Stimulated activated CD8-positive, alpha-beta memory T cell treated with anti-CD3 and anti-CD28 coated beads, Interleukin-15, amount 100 ng/mL, for 1 hour (primary cell): ENCODE measurements around the gene B3GAT1.
"Not testable (repeated sequence)": the region's sequence is repeated elsewhere in the genome, so short reads cannot be mapped to it uniquely, and the experiment has no call there.

Source experiments
- DNase-seq: peaks from one replicate; pipeline ENCODE4 v3.0.0-alpha.2; 2020; ENCODE audit warnings: low read depth

B3GAT1 gene

GRCh38 chr11:134412203-134413042 is at the start of gene B3GAT1:
TSS of gene B3GAT1 (minus strand) at chr11:134412242. CDS start at chr11:134387659, 24,583 bp downstream.
- no peak for DNase-seq

- DNase-seq: no peak
These were observed 49.6 kb upstream of the B3GAT1 start for GRCh38 chr11:134461621-134462020.

GRCh38 chr11:134460881-134461280 is 48.8 kb upstream of the B3GAT1 start:
- no peak for DNase-seq

GRCh38 chr11:134460062-134460561 is 48.1 kb upstream of the B3GAT1 start:
- no peak for DNase-seq

- DNase-seq: no peak
These were observed 47.4 kb upstream of the B3GAT1 start for GRCh38 chr11:134459246-134460061.

- DNase-seq: not testable (repeated sequence)
These were observed 45.5 kb upstream of the B3GAT1 start for GRCh38 chr11:134457411-134458007.

- DNase-seq: no peak
These were observed 43.5 kb upstream of the B3GAT1 start for GRCh38 chr11:134455516-134455915.

GRCh38 chr11:134454146-134454690 is 42.2 kb upstream of the B3GAT1 start:
- no peak for DNase-seq

- DNase-seq: no peak
These were observed 41.4 kb upstream of the B3GAT1 start for GRCh38 chr11:134453441-134453840.

- no peak for DNase-seq
These were observed 40.8 kb upstream of the B3GAT1 start for GRCh38 chr11:134452838-134453155.

GRCh38 chr11:134452026-134452837 is 40.2 kb upstream of the B3GAT1 start:
- no peak for DNase-seq

- DNase-seq: no peak
These were observed 38.1 kb upstream of the B3GAT1 start for GRCh38 chr11:134450186-134450585.

- DNase-seq: no peak
These were observed 37.7 kb upstream of the B3GAT1 start for GRCh38 chr11:134449713-134450112.

- no peak for DNase-seq
These were observed 37.0 kb upstream of the B3GAT1 start for GRCh38 chr11:134449051-134449450.

GRCh38 chr11:134447696-134448095 is 35.7 kb upstream of the B3GAT1 start:
- no peak for DNase-seq

GRCh38 chr11:134445601-134446325 is 33.7 kb upstream of the B3GAT1 start:
- no peak for DNase-seq

- not testable (repeated sequence) for DNase-seq
These were observed 32.4 kb upstream of the B3GAT1 start for GRCh38 chr11:134444160-134445108.

- no peak for DNase-seq
These were observed 31.2 kb upstream of the B3GAT1 start for GRCh38 chr11:134443246-134443645.

- DNase-seq: no peak
These were observed 30.2 kb upstream of the B3GAT1 start for GRCh38 chr11:134442246-134442645.

- no peak for DNase-seq
These were observed 29.7 kb upstream of the B3GAT1 start for GRCh38 chr11:134441706-134442105.
